Iris pigment epithelial cell (primary cell): ENCODE results near the gene UGT3A1.
"Not testable (repeated sequence)": the region's sequence is repeated elsewhere in the genome, so short reads cannot be mapped to it uniquely, and the experiment has no call there.

Experiments
- DNase-seq: peaks from one replicate; pipeline ENCODE4 v3.0.0-alpha.2; 2011; ENCODE audit warnings: low read depth

UGT3A1 gene

GRCh38 chr5:35987776-35988175 lies 3.4 kb downstream of the UGT3A1 start:
- DNase-seq, result no peak

DNA sequence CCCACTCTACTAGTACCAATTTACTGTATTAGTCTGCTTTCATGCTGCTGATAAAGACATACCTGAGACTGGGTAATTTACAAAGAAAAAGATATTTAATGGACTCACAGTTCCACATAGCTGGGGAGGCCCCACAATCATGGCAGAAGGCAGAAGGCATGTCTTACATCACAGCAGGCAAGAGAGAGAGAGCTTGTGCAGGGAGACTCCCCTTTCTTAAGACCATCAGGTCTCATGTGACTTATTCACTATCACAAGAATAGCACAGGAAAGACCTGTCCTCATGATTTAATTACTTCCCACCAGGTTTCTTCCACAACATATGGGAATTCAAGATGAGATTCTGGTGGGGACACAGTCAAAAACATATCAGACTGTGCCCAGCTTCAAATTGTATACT lies 11.5 kb downstream of the UGT3A1 start:
- no peak for DNase-seq

- not testable (repeated sequence) for DNase-seq
These were observed 14.3 kb downstream of the UGT3A1 start for GRCh38 chr5:35976859-35977258.

DNA sequence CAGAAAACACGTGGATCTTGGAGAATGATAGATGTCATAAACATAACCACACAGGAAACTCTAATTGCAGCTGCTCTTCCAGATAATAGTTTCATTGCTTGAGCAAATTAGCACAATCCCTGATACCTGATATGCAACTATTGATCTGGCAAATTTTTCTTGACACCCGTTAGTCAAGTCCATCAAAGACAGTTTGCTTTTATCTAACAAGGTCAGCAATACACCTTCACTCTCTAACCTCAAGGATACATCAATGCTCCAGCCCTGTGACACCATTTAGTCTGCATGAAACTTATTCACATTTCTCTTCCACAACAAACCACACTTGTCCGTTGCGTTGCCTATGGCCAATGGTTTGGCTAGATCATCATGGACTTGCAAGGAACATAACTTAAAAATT lies 16.6 kb downstream of the UGT3A1 start:
- DNase-seq, result no peak

DNA sequence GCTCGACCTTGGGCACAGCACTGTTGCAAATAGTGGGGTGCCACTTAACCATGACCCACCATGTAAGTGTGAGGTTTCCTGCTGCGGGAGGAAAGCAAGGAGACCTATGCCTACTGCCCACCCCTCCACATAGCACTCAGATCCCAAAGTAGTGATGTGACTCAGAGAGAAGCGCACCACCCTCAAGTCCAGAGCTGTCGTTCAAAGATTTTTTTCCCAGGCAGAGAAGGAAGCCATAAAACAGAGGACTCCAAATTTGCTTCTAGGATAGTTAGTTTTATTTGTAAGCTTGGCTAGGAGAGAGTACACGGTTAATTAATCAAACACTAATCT lies 19.3 kb downstream of the UGT3A1 start:
- no peak for DNase-seq

GRCh38 chr5:35971186-35971877 lies 19.9 kb downstream of the UGT3A1 start:
- no peak for DNase-seq

GRCh38 chr5:35963381-35963843 lies 27.8 kb downstream of the UGT3A1 start:
- DNase-seq, result peak; percentile 14

GRCh38 chr5:35960328-35960727 lies 30.9 kb downstream of the UGT3A1 start:
- DNase-seq, result no peak

DNA sequence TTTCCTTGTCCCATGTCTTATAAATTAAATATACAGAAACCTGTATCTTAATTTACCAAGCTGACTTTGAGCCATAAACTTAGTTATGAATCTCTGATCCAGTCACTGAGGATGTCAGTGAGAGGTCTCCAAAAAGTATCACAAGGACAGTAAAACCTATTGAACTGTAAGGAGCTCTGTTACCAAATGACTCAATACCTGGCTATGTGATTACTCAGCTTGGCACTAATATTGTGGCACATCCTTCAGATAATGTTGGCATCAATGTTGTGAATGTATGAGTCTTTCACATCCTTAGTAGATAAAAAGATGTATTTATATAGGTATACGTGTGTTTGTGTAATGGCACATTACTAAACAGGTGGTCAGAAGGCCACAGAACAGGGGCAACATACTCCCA lies 34.8 kb downstream of the UGT3A1 start:
- no peak for DNase-seq

DNA sequence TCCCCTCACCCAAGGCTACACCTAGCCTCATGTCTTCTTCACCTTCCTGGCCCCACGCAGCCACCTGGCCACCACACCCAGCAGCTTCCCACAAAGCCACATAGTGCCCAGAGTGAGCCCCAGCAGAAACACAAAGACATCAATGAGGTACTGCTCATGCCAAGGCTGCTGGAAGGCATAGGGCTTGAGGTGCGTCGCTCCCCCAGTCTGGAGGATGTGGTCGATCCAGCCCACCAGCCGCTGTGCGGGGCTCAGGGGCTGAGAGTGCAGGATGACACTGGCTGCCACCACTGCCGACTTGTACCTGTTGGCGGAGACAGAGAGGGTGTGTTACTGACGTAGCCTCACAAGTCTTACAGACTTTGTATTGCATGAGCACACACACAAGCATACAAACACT lies 37.0 kb downstream of the UGT3A1 start:
- DNase-seq, result no peak

- DNase-seq, result no peak
These were observed 44.1 kb downstream of the UGT3A1 start for GRCh38 chr5:35947085-35947484.

GRCh38 chr5:35939639-35940038 lies 51.6 kb downstream of the UGT3A1 start:
- DNase-seq, result no peak

DNA sequence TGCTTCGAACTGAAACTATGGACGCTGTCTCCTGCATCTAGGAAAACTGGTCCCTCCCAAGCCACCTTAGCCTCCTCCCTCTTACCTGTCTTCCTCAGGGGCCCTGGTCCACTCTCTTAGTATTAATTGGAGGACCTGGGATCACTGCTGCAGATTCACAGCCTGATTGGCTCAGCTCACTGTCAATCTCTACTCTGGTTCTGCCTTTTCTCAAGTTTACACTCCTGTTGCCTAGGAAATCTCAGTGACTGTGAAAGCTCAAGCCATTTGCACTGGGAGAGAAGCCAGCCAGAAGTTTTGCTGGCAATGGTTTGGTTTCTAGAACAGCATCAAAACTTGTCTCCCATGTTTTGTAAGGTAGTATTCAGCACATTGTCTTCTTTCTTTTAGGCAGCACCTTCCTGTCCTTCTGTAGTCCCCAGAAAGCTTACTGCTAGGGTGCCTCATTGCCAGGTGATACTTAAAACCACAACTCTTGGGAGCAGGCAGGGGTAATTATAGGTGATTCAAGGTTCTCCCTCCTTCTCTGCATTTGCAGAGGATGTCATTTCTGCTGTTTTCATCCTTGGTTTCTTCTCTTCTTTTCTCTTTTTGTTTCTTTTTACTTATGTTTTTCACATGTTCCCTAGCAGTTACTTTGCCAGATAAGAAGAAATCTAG lies 52.5 kb downstream of the UGT3A1 start, which contains the start of gene CAPSL:
TSS of gene CAPSL (minus strand) at position 55 of the 660 bp plus-strand sequence. CDS start 17,502 bp downstream, outside the sequence.
- peak; percentile 65 for DNase-seq

- DNase-seq, result peak; percentile 34
These were observed 64.7 kb downstream of the UGT3A1 start for GRCh38 chr5:35926389-35927051.

DNA sequence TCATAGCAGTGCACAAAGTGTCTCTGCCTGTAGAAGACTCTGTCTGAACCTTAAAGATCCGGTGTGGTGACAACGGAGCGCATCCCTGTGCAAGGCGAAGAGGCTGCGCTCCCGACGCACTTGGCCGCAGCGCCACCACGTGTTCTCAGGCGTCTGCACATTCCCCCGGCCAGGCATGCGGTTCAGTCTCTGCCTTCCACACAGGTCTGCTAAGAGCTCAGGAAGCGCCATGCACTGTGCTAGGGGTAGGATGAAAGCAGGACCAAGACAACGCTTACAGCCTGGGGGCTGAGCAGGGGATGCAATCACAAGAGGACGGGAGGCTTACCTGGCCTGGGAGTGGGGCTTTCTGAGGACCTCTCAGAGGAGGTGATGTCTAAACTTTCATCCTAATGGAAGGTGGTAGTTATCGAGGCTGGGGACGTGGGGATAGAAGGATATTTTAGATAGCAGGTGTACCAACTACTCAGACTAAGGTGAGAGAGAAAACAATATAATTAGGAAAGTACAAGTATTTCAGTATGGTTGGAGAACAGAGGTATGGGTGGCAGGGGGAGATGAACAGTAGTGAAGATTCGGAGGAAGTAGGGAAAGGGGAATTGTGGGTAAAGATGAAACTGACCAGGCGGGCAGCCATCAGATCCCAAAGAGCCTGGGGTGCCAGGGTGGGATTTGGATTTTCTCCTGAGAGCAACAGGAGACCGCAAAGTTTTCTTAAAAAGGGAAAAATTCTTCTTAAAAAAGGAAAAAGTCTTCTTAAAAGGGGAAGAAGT lies 66.1 kb downstream of the UGT3A1 start:
- DNase-seq, result peak; percentile 77

- peak; percentile 84 for DNase-seq
These were observed 66.9 kb downstream of the UGT3A1 start for GRCh38 chr5:35924122-35924949.

DNA sequence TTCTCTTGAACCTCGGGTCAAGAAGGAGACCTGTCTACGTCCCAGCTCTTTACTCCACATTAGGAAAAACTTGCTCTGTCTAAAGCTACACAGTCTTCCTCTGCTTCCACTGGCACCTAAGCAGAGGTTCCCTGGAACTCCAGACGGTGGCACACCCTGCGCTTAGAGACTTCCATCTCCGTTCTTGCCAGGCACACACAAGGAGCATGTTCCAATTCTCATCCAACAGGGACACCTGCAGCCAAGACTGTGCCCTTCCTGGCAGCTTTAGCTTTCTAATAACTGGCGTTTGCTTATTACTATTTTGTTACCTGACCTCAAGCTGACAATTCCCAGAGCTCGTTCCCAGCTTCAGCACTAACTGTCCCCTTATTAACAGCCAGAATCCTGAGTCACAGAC lies 68.7 kb downstream of the UGT3A1 start:
- DNase-seq, result no peak

DNA sequence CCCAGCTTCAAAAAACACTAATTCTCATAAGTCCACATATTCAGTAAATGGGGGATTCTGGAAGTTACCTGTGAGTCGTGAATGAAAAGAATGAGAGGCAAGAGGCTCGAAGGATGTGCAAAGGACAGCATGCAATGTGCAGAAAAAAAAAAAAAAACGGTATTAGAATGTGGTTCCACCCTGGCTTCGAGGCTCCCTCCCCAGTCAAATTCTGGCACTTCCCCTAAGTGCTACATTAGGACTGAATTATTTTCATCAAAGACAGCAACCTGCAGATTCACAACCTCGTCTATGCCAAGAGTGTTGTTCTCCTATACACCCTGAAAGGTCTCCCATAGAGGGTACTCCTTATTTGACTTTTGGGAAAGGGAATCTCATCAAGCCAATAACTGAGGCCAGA lies 69.3 kb downstream of the UGT3A1 start:
- no peak for DNase-seq

GRCh38 chr5:35920890-35921289 lies 70.3 kb downstream of the UGT3A1 start:
- DNase-seq, result no peak

DNA sequence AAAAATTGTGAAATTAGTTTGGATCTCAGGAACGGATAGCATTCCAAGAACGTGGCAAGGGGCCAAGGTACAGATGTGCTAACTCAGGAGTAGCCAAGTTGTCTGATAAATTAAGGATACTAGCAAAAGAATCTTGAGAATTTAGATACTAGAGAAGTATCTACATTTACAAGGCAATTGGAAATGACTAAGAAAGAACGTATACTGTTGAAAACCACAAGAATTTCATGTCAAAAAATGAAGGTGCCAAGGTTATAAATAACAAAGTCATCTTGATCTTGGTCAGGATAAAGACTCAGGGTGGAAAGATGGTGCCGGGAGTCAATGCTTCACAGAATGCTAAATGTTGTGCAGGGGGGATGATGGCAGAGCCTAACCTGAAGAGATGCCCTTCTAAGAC lies 72.0 kb downstream of the UGT3A1 start:
- DNase-seq, result peak; percentile 91

DNA sequence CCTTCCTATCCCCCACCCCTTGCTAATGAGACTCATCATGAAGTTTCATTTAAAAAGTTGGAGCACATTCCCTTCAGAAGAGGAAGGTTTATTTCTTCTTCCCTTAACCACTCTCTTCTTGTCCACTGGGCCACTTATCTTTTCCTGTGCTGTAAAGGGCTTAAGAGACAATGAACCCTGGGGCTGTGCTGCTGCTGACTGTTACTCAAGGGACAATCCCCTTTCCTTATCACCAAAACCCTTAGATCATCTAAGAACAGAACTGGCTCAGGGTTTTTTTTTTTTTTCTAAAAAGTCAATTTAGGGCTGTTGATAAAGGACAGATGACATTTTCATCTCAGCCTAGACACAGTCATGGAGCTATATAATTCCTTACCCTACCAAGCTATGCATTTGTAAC lies 82.4 kb downstream of the UGT3A1 start:
- DNase-seq, result no peak

GRCh38 chr5:35908228-35908627 lies 83.0 kb downstream of the UGT3A1 start:
- no peak for DNase-seq
